ENCODE results near the gene FOXB1.

FOXB1 gene

DNA sequence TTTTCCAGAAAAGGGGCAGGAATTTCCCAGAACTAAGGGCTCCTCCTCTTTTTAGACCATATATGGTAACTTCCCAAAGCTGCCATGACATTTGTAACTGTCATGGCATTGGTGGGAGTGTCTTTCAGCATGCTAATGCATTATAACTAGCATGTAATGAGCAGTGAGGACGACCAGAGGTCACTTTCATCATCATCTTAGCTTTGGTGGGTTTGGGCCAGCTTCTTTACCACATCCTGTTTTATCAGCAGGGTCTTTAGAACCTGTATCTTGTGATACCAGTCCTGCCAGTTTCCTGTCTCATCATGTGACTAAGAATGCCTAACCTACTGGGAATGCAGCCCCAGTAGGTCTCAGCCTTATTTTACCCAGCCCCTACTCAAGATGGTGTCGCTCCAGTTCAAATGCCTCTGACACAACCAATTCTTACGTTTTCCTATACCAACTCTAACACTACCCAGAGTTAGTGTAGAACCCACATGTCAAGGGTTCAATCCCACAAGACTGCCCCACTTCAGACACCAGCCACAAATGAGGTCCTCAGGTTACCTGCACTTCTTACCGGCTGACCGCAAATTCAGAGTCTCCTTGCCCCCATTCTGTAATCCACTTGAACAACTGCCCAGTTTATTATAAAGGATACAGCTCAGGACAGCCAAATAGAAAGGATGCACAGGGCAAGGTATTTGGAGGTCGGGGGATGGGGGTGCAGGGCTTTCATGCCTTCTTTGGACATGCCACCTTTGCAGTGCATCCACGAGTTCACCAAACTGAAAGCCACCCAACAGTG, 17.7 kb downstream of the FOXB1 start:
- no peak for DNase-seq

DNA sequence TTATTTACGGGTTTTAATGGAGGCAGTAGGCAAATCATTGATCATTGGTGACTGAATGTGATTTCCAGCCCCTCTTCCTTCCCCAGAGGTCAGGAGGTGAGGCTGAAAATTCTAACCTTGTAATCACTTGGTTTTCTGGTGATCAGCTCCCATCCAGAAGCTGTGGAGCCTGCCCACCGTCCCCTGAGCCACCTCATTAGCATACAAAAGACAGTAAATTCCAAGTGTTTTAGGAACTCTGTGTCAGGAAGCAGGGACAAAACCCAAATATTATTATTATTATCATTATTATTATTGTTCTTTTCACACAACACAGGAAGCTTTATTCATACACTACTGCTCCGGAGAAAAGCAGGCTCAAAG, 18.2 kb downstream of the FOXB1 start:
- DNase-seq: no peak

GRCh38 chr15:60026555-60026954, 22.4 kb downstream of the FOXB1 start:
- DNase-seq: no peak

- no peak for DNase-seq
Observed at GRCh38 chr15:60035344-60035743, 31.2 kb downstream of the FOXB1 start.

DNA sequence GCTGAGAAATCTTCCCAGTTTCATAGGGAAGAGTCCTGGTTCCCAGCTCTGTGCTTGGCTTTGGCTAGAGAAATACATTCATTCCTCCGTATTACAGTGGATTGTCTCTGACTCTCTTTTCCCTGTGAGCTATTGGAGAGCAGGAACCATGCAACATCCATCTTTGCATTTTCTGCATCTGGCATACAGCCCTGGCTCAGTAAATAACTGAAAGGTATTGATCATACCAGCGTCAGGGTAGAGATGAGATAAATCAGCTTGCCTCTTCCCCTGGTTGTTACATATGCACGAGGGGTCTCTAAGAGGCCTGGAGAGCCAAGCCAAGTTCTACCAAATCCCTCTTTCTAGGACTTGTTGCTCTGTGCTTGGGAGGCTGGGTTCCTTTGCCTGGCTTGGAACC, 35.2 kb downstream of the FOXB1 start:
- DNase-seq: no peak

DNA sequence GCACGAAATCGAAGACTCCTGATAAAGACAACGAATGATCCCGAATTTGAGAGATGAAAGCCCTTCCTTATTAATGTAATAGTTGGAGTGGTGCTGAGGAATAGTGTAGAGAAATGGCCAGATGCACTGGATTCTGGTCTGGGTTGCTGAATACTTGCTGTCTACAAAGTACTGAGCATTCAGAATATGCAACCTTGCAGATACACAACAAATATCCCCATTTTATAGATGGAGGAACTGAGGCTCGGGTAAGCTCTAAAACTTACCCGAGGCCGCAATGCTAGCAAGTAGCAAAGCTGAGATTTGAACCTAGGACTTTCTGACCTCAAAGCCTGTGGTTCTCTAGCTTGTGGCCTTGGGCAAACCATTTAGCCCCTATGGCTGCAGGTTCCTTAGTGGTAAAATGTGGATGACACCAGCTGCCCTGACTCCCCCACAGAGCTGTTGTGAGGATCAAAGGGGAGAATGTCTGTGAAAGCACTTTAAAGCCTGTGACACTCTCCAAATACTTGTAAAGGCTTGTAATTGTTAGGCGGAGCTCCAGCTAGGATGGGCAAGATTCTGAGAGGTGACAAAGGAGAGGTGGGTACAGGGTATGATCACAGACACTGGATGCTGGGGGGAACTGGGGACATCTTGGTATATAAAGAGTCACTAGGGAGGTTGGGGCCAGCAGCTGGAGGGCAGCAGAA, 39.8 kb downstream of the FOXB1 start:
- no peak for DNase-seq

- DNase-seq: no peak
Observed at GRCh38 chr15:60044636-60045270, 40.6 kb downstream of the FOXB1 start.

DNA sequence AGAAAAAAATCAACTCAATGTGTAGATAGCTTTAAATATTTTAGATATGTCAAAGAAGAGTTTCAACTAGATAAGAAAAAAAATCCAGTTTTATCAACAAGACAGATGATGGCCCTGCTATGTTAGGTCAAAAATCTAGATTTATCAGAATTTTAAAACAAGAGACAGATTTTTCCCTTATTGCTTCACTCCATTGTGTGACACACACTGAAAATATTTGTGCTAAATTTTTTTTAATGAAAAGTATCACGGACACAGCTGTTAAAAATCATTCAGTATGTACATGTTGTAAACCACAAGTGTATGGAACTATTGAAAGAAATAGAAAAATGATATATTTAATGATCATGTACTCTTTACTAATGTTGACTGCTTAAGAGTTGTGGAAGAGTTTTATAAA, 43.6 kb downstream of the FOXB1 start:
- DNase-seq: no peak

DNA sequence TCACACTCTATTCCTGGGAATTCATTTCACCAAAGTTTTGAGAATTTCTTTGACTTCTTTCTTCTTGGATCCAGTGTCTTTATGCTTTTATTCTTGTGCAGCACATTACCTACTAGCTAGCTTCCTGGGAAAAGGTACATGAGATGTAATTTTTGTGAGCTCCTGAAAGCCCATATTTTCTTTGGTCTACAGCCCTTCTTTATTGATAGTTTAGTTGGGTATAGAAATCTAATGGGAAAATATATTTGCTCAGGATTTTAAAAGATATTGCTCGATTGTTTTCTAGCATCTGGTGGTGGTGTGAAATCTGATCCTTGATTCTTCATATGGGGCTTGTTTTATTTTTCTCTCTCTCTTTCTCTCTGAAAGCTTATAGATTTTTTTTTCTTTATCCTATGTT, 45.8 kb downstream of the FOXB1 start:
- no peak for DNase-seq

- no peak for DNase-seq
Observed at GRCh38 chr15:60052796-60053195, 48.7 kb downstream of the FOXB1 start.

DNA sequence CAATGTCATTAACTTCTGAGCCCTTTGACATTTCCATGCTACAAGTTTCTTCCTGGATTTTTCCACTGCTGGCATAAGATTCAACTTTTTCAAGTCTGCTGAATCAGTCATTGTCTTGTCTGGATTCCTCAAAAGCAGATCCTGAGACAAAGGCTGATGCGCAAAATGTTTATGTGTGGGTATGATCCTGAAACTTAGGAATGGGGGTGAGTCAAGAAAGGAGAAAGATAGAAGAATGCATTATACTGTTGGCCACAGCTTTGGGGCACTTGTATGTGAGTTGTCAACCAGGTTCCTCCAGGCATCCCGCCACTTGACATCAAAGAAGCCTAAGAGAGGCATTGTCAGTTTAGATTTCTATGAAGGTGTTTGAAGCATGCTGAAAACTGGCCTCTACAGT, 50.4 kb downstream of the FOXB1 start:
- DNase-seq: no peak

Data from NCI-H2227 treated with DMSO at 0.1 percent for 48 hours (cell line).